Measurements from ENCODE around the gene SMAD1. TPM values are rescaled to one million over a fixed set of nuclear protein-coding genes. Genes with fewer than 3 reads are reported as not detected.
A peak's percentile ranks its signal among the peaks of the same experiment; 100 is the strongest.

SMAD1 gene
- total and polyA plus RNA-seq, 2 donors = 17.1 to 67.8 TPM

DNA sequence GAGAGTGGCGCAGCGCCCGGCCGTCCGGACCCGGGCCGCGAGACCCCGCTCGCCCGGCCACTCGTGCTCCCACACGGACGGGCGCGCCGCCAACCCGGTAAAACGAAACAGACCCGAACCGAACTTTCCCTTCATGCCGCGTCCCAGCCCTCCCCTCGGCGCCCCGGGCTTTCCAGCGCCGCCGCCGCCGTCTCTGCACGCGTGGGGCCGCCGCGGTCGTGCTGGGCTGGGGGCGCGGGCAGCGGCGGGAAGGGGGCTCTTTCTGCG, 222 bp downstream of the SMAD1 start:
- WGBS = under 1% methylated on average over 41 of the region's 42 CpGs
- H3K4me1 ChIP-seq (ENCODE audit: insufficient read depth) = peaks cover 2% of the 10 kb centered on the region
- no peaks in the 10 kb centered on the region for H3K36me3 ChIP-seq (ENCODE audit: insufficient read depth)
- H3K27ac ChIP-seq (ENCODE audit: low read depth) = peak overlapping the region; percentile 99
- no peak for DNase-seq (ENCODE audit: extremely low spot score)
- H3K4me3 ChIP-seq (ENCODE audit: low read depth, low read length) = peak overlapping the region; percentile 98

DNA sequence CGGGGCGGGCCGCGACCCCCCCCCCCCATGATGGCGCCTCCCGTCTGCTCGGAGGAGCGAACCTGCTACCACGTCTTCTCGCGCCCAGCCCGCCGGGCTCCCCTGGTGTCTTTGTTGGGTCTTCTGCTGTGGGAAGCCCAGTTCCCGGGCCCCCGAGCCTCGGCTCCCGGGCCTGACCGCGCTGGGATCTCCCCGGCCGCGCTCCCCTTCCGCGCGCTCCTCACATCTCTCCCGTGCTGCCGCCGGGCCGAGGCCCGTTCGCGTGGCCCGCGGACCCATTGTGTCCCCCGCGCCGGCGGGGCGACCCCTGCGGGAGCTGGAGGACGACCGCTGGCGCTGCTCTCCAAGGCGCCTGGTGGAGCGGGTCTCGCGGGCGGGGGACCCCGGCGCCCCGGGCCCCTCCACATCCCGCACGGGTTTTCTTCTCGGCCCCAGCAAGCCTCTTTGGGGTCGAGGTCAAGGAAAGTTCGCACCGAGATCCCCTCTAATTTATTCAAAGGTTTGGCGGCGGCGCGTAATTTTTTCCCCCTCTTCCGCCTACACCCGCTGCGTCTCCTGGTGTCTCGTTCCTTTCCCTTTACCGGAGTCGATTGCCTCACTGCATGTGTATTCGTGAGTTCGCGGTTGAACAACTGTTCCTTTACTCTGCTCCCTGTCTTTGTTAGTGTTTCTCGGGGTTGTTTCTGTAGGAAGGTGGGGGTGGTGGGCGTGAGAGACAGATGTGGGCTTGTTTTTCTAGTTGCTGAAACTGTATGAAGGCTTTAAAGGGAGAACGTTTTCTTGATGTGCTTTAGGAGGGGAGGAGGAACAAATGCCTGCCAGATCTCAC, 770 bp downstream of the SMAD1 start:
- peak; percentile 72 for DNase-seq (ENCODE audit: extremely low spot score)
- under 1% methylated on average over 72 of the region's 73 CpGs for WGBS
- Histone ChIP-seq H3K4me3 (ENCODE audit: low read depth, low read length) (peak overlapping the region; percentile 98), H3K4me1 (ENCODE audit: insufficient read depth) (peaks cover 2% of the 10 kb centered on the region), H3K27ac (ENCODE audit: low read depth) (peak overlapping the region; percentile 99), H3K36me3 (ENCODE audit: insufficient read depth) (no peaks in the 10 kb centered on the region)

DNA sequence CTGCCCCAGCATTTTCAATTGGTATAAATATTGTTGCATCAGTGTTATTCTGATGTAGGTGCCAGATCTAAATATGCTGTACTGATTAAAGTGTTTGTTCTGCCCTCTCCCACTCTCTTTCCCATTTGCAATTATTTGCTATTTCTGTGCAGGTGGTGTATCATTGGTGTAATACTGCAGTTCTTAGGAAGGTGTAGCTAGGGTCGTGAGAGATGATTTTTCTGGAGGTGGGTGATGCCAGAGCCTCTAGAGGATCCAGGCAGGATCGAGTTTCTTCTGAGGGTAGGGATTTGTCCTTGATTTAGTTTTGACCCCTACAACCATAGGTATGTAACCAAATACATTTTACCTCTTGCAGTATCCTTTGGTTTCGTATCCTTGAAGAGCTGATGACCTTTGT, 1.9 kb downstream of the SMAD1 start:
- DNase-seq (ENCODE audit: extremely low spot score) = no peak
- Histone ChIP-seq H3K4me1 (ENCODE audit: insufficient read depth) (peaks cover 2% of the 10 kb centered on the region), H3K4me3 (ENCODE audit: low read depth, low read length) (peak overlapping the region; percentile 98), H3K27ac (ENCODE audit: low read depth) (no peak overlapping the region), H3K36me3 (ENCODE audit: insufficient read depth) (no peaks in the 10 kb centered on the region)
- 58% methylated on average over 3 of the region's 3 CpGs for WGBS

DNA sequence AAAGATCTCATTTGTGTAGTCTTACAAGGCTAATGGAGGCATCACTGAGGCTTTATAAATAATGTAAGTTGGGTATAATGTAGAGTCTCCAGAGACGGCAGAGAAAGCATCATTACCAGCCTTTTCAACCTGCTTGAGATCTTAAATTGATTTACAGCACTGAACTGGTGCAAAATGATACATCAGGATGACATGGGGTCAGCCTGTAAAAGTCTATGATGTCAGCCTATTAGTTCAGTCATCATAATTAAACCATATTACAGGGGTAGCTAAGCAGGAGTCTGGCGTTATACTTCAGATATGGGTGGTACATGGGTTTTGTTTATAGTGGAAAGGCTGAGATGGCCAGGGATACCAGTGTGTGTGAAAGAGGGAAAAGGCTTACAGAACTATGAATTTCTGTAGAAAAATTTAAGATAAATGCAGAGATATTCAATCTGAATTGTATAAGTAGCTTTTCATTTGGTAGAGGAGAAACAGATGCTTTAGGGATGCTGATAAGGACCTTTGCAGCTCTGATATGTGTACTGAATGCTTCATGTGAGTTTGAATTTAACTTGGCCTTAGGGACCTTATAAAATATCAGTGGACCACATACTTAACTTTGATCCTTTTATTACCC, 2.7 kb downstream of the SMAD1 start:
- DNase-seq (ENCODE audit: extremely low spot score) = no peak
- no peak overlapping the region for H3K27ac ChIP-seq (ENCODE audit: low read depth)
- H3K4me1 ChIP-seq (ENCODE audit: insufficient read depth) = peaks cover 2% of the 10 kb centered on the region
- no peaks in the 10 kb centered on the region for H3K36me3 ChIP-seq (ENCODE audit: insufficient read depth)
- peak overlapping the region; percentile 23 for H3K4me3 ChIP-seq (ENCODE audit: low read depth, low read length)
- WGBS = 79% methylated on average over 2 of the region's 2 CpGs

DNA sequence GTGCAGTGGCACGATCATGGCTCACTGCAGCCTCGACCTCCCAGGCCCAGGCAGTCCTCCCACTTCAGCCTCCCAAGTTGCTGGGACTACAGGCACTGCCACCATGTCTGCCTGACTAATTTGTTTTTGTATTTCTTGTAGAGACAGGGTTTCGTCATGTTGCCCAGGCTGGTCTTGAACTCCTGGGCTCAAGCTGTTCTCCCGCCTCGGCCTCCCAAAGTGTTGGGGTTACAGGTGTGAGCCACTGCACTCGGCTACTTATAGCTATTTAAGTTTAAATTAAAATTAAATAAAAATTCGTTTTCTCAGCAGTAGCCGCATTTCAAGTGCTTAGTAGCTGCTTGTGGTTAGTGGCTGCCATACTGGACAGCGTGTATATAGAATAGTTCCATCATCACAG, 3.5 kb downstream of the SMAD1 start:
- WGBS = 92% methylated on average over 9 of the region's 9 CpGs
- H3K36me3 ChIP-seq (ENCODE audit: insufficient read depth) = no peaks in the 10 kb centered on the region
- no peak overlapping the region for H3K27ac ChIP-seq (ENCODE audit: low read depth)
- no peak overlapping the region for H3K4me3 ChIP-seq (ENCODE audit: low read depth, low read length)
- DNase-seq (ENCODE audit: extremely low spot score) = no peak
- peaks cover 2% of the 10 kb centered on the region for H3K4me1 ChIP-seq (ENCODE audit: insufficient read depth)

DNA sequence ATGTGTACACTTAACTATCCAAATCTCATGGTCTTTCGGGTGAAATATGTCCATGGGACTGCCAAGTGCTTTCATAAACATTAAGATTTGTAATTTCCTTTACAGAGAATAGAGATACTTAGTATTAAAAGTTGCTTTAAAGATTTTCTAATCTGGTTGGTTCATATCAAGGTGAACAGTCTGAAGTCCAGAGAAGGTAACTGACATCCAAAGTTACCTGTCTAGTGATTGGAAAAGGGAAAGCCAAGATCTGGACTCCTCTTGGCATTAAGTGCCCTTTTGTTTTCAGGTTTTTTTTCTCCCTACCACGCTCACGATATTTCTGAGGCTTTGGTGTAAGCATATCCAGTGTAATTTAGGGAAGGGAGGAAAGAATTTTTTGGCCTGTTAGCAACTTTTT, 5.0 kb downstream of the SMAD1 start:
- H3K4me1 ChIP-seq (ENCODE audit: insufficient read depth) = peaks cover 2% of the 10 kb centered on the region
- H3K36me3 ChIP-seq (ENCODE audit: insufficient read depth) = no peaks in the 10 kb centered on the region
- H3K27ac ChIP-seq (ENCODE audit: low read depth) = no peak overlapping the region
- 75% methylated on average over 3 of the region's 3 CpGs for WGBS
- no peak overlapping the region for H3K4me3 ChIP-seq (ENCODE audit: low read depth, low read length)
- DNase-seq (ENCODE audit: extremely low spot score) = no peak

DNA sequence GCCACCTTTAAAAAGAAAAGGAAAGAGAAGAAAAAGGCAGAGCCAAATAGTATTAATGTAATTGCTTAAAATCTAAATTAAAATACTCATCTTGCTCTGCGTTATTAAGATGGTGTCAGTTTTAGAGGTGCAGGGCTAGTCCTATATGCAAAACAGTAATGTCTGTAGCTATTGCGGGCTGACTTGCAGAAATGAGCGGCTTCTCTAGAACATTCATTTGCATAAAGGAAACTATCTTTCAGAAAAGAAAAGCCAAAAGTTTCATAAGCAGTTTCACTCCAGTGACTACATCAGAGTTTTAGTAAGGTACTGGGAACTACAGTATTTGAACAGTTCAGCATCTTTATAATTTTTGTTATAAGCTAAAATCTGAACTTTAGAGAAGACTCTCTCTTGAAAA, 6.0 kb downstream of the SMAD1 start:
- H3K27ac ChIP-seq (ENCODE audit: low read depth) = no peak overlapping the region
- H3K4me3 ChIP-seq (ENCODE audit: low read depth, low read length) = no peak overlapping the region
- H3K4me1 ChIP-seq (ENCODE audit: insufficient read depth) = peaks cover 2% of the 10 kb centered on the region
- H3K36me3 ChIP-seq (ENCODE audit: insufficient read depth) = no peaks in the 10 kb centered on the region
- 73% methylated on average over 3 of the region's 3 CpGs for WGBS
- DNase-seq (ENCODE audit: extremely low spot score) = no peak

DNA sequence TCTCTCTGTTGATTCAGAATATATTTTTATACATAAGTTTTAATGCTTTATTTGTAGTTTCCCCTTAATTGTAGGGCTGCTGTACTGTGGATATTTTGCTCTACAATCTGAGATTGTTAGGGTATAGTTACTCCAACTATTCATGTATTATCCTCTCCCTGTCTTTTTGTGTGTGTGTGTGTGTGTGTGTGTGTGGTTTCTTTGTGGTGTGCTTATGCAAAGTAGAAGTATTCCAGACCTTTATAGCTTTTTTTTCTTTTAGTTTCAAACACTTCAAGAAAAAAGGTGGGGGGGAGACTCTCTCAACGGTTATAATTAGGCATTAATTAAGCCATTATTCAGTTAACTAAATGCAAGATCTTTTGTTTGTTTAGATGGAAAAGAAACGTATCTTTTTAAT, 6.7 kb downstream of the SMAD1 start:
- Histone ChIP-seq H3K27ac (ENCODE audit: low read depth) (peak overlapping the region; percentile 2), H3K4me1 (ENCODE audit: insufficient read depth) (peaks cover 5% of the 10 kb centered on the region), H3K36me3 (ENCODE audit: insufficient read depth) (no peaks in the 10 kb centered on the region), H3K4me3 (ENCODE audit: low read depth, low read length) (no peak overlapping the region)
- DNase-seq (ENCODE audit: extremely low spot score) = no peak
- 80% methylated on average over 2 of the region's 2 CpGs for WGBS

DNA sequence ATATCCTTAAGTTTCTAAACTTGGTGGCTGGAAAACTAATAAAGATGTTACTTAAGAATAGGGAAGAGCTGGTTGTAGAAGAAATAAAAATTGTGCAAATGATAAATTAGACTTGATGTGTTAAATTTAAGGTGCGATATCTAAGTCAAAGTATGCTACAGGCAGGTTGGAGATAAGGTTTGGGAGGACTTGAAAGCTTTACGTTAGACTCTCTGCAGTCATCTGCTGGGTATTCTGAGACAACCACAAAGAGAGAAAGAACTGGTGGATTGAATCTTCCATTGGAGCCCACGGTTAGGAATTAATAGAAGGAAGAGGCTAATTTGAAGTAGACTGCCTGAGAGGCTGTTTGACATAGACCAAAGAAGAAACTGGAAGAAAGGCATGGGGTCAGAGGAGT, 7.9 kb downstream of the SMAD1 start:
- no peak for DNase-seq (ENCODE audit: extremely low spot score)
- Histone ChIP-seq H3K4me3 (ENCODE audit: low read depth, low read length) (no peak overlapping the region), H3K4me1 (ENCODE audit: insufficient read depth) (peaks cover 5% of the 10 kb centered on the region), H3K27ac (ENCODE audit: low read depth) (no peak overlapping the region), H3K36me3 (ENCODE audit: insufficient read depth) (no peaks in the 10 kb centered on the region)
- 93% methylated on average over 3 of the region's 3 CpGs for WGBS

DNA sequence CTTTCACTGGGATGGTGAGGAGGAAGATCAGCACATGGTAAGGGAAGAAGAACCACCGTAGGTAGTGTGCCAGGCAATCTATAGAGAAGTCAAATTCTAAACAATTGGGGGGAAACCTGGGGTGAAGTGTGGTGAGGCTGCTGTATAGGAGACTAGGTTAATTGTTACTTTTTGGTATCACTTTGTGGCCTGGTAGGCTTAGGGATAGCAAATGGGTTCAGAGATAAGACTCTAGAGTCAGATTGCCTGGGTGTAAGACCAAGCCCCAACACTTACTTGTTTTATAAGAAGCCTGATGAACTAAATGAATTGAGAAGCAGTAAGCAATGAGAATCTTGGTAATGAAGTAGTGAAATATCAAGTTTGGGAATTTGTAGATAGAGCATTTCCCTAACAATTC, 8.7 kb downstream of the SMAD1 start:
- H3K27ac ChIP-seq (ENCODE audit: low read depth) = no peak overlapping the region
- DNase-seq (ENCODE audit: extremely low spot score) = no peak
- no peaks in the 10 kb centered on the region for H3K36me3 ChIP-seq (ENCODE audit: insufficient read depth)
- H3K4me3 ChIP-seq (ENCODE audit: low read depth, low read length) = no peak overlapping the region
- 94% methylated on average over 1 of the region's 1 CpG for WGBS
- peaks cover 3% of the 10 kb centered on the region for H3K4me1 ChIP-seq (ENCODE audit: insufficient read depth)

DNA sequence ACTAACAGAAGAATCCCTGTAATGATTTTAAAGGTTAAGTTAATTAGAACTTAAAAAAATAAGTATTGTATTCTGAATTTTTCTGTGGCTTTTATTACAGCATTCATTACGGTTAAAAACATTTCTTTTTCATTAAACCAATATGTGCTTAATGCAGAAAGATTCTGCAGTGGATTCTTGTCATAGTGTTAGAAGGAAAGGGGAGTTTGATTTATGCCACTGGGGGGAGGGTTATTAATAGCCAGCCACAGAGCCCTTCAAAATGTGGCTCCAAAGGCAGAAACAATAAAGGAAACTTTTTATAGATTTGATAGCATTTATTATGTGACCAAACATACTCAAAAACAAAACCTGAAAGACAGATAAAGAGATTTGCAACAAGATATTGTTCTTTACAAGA, 9.1 kb downstream of the SMAD1 start:
- H3K36me3 ChIP-seq (ENCODE audit: insufficient read depth) = no peaks in the 10 kb centered on the region
- H3K4me3 ChIP-seq (ENCODE audit: low read depth, low read length) = no peak overlapping the region
- no peak for DNase-seq (ENCODE audit: extremely low spot score)
- no peak overlapping the region for H3K27ac ChIP-seq (ENCODE audit: low read depth)
- H3K4me1 ChIP-seq (ENCODE audit: insufficient read depth) = peaks cover 3% of the 10 kb centered on the region
- 83% methylated on average over 1 of the region's 1 CpG for WGBS

DNA sequence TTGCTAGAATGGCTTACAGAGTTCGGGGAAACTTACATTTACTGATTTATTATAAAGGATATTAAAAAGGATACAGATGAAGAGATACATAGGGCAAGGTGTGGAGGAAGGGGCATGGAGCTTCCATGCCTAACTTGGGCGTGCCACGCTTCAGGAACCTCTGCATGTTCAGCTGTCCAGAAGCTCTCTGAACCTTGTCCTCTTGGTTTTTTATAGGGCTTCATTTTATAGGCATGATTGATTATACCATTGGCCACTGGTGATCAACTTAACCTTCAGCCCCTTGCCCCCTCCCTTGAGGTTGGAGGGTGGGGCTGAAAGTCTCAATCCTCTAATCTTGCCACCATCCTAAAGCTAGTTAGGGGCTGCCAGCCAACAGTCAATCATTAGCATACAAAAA, 10.7 kb downstream of the SMAD1 start:
- peaks cover 3% of the 10 kb centered on the region for H3K4me1 ChIP-seq (ENCODE audit: insufficient read depth)
- WGBS = 94% methylated on average over 3 of the region's 3 CpGs
- no peaks in the 10 kb centered on the region for H3K36me3 ChIP-seq (ENCODE audit: insufficient read depth)

DNA sequence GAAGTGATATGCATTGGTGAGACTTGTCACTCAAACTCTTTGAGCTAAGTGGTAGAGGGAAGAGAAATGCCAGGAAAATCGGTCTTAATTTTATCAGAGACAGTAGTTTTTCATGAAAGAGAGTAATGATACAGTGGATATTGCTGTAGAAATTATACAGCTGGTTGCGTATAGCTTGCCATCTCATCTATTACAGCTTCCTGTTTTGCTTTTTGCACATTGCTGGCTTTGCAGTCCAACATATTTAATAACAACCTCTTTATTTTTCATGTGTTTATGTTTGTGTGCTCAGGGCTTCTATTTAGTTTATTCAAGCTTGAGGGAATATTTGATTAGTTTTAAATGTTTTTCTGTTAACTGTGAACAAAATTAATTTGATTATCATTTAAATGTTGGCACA, 11.5 kb downstream of the SMAD1 start:
- no peak for DNase-seq (ENCODE audit: extremely low spot score)
- Histone ChIP-seq H3K4me3 (ENCODE audit: low read depth, low read length) (no peak overlapping the region), H3K36me3 (ENCODE audit: insufficient read depth) (no peaks in the 10 kb centered on the region), H3K27ac (ENCODE audit: low read depth) (no peak overlapping the region), H3K4me1 (ENCODE audit: insufficient read depth) (peaks cover 6% of the 10 kb centered on the region)
- 46% methylated on average over 2 of the region's 2 CpGs for WGBS

More for the DNA sequence above, 10.7 kb downstream of the SMAD1 start:
- Histone ChIP-seq H3K4me3 (ENCODE audit: low read depth, low read length) (no peak overlapping the region), H3K27ac (ENCODE audit: low read depth) (no peak overlapping the region)
- no peak for DNase-seq (ENCODE audit: extremely low spot score)

DNA sequence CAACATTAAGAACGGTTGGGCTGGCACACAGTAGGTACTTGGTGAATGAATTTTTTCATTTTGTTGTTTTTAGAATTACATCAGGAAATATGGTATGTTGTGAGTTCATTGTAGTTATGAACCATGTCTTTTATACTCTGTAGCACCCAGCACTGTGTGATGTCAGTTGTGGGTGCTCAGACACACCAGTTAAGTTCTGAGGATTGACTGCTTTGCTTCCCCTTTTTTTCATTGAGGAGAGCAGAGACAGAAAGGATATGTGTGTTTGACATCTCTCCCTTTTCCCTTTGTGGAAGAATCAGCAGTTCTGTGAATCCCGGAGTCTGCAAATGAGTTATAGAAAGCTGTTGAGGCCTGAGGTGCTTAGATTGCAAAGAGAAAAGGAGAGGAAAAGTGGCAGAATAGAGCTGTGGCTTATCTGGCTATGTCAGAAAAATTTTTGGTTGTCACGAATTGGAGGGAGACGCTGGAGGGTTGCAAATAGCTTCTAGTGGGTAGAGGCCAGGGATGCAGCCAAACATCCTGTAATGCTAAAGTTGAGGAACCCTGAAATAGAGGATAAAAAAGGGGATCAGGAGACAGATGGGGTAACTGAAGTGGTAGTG, 13.1 kb downstream of the SMAD1 start:
- Histone ChIP-seq H3K4me3 (ENCODE audit: low read depth, low read length) (no peak overlapping the region), H3K4me1 (ENCODE audit: insufficient read depth) (peaks cover 6% of the 10 kb centered on the region), H3K27ac (ENCODE audit: low read depth) (no peak overlapping the region), H3K36me3 (ENCODE audit: insufficient read depth) (no peaks in the 10 kb centered on the region)
- 79% methylated on average over 4 of the region's 4 CpGs for WGBS
- DNase-seq (ENCODE audit: extremely low spot score) = no peak

All from urinary bladder (tissue), 4 donors.